B cell (primary cell): ENCODE measurements around the gene CPPED1. TPM values are rescaled to one million over a fixed set of nuclear protein-coding genes. Genes with fewer than 3 reads are reported as not detected.

Experiments used
- ATAC-seq: fragments of 200-7000 bp; cut with Tn5 transposase; one replicate; pipeline ENCODE4 v1.10.0; 2021; ENCODE audit warnings: low read depth, mild to moderate bottlenecking, moderate number of reproducible peaks, moderate library complexity
- CTCF ChIA-PET: fragments of 350-600 bp; sonication (Branson Sonifier 250); formaldehyde crosslinking; loops from one replicate; lab custom pipeline; 2021; ENCODE audit warnings: antibody characterized with exemption, inconsistent platforms; lab: Charles Lee
- POLR2A ChIA-PET: fragments of 350-600 bp; sonication (Branson Sonifier 250); formaldehyde crosslinking; loops from one replicate; lab custom pipeline; 2021; ENCODE audit warnings: antibody characterized with exemption; lab: Charles Lee
- DNase-seq: peaks from one replicate; pipeline ENCODE4 v3.0.0; 2013
- H2AFZ ChIP-seq: 2 replicates; pipeline ENCODE4 v1.6.1; 2012; ENCODE audit warnings: mild to moderate bottlenecking, low read depth, low read length; ENCODE audit not compliant: insufficient read depth, poor library complexity, severe bottlenecking
- H3K27ac ChIP-seq, 2 donors: 1 replicate in 1 of 2; 2 replicates in 1 of 2; pipeline ENCODE4 v1.5.1; 2012 to 2013; ENCODE audit warnings: low read length in 2 of 2, mild to moderate bottlenecking in 2 of 2, moderate library complexity in 1 of 2
- H3K27me3 ChIP-seq, 4 experiments: fragments of 200-600 bp in 1 of 4; sonication (generic) in 1 of 4; replicated peaks in 1 of 4; 1 replicate in 2 of 4; 2 replicates in 2 of 4; pipeline versions ENCODE4 v1.6.1 to v1.7.0; 2013 to 2016; ENCODE audit warnings: low read length in 3 of 4, mild to moderate bottlenecking in 2 of 4, mixed read lengths in 1 of 4, moderate library complexity in 1 of 4; ENCODE audit not compliant: insufficient read depth in 4 of 4, control insufficient read depth in 3 of 4; ENCODE audit errors: control extremely low read depth in 1 of 4
- H3K36me3 ChIP-seq, 2 experiments: replicated peaks in 1 of 2; 1 replicate in 1 of 2; 2 replicates in 1 of 2; pipeline versions ENCODE4 v1.6.1 to v1.7.1; 2013; ENCODE audit warnings: low read length in 1 of 2; ENCODE audit not compliant: insufficient read depth in 2 of 2, control insufficient read depth in 1 of 2; ENCODE audit errors: control extremely low read depth in 1 of 2, extremely low read depth in 1 of 2
- H3K4me1 ChIP-seq, 2 donors: fragments of 200-600 bp in 1 of 2; sonication (generic) in 1 of 2; 1 replicate in 1 of 2; 2 replicates in 1 of 2; pipeline versions ENCODE4 v1.5.1 to v1.6.1; 2013 to 2017; ENCODE audit warnings: low read length in 2 of 2; ENCODE audit not compliant: control insufficient read depth in 2 of 2, insufficient read depth in 2 of 2
- H3K4me2 ChIP-seq: replicated peaks from 2 replicates; pipeline ENCODE3; 2012; ENCODE audit warnings: mild to moderate bottlenecking, low read depth, low read length; ENCODE audit not compliant: poor library complexity, severe bottlenecking
- H3K4me3 ChIP-seq, 5 experiments: fragments of 200-600 bp in 1 of 5; sonication (generic) in 1 of 5; 1 replicate in 3 of 5; 2 replicates in 2 of 5; pipeline versions ENCODE4 v1.5.1 to v1.7.0; 2011 to 2016; ENCODE audit warnings: low read length in 4 of 5, mild to moderate bottlenecking in 4 of 5, low read depth in 2 of 5, control low read depth in 1 of 5, moderate library complexity in 1 of 5; ENCODE audit not compliant: insufficient read depth in 1 of 5; ENCODE audit errors: control extremely low read depth in 1 of 5, extremely low read depth in 1 of 5
- H3K79me2 ChIP-seq: fragments of 200-600 bp; sonication (generic); one replicate; pipeline ENCODE4 v1.6.0; 2016; ENCODE audit warnings: low read length; ENCODE audit not compliant: control insufficient read depth, insufficient read depth
- H3K9ac ChIP-seq: fragments of 200-600 bp; sonication (generic); 2 replicates; pipeline ENCODE4 v1.6.1; 2017; ENCODE audit warnings: mild to moderate bottlenecking, low read length, moderate library complexity
- H3K9me3 ChIP-seq, 3 donors: one replicate each; pipeline versions ENCODE4 v1.6.1 to v1.7.1; 2013; ENCODE audit warnings: low read length in 2 of 3; ENCODE audit not compliant: control insufficient read depth in 2 of 3, insufficient read depth in 1 of 3; ENCODE audit errors: control extremely low read depth in 1 of 3
- H4K20me1 ChIP-seq: 2 replicates; pipeline ENCODE4 v1.6.0; 2012; ENCODE audit warnings: mild to moderate bottlenecking, low read length; ENCODE audit not compliant: insufficient read depth, control insufficient read depth, poor library complexity, severe bottlenecking
- H3K27ac Mint-ChIP-seq: one replicate; pipeline ENCODE4 v1.8.0; 2021; ENCODE audit warnings: mixed read lengths
- H3K27me3 Mint-ChIP-seq: one replicate; pipeline ENCODE4 v1.8.0; 2021; ENCODE audit warnings: mixed read lengths
- H3K4me1 Mint-ChIP-seq: one replicate; pipeline ENCODE4 v1.8.0; 2021; ENCODE audit warnings: mixed read lengths
- H3K4me3 Mint-ChIP-seq: one replicate; pipeline ENCODE4 v1.8.0; 2021; ENCODE audit warnings: mixed read lengths
- H3K9me3 Mint-ChIP-seq: one replicate; pipeline ENCODE4 v1.8.0; 2022; ENCODE audit warnings: mixed read lengths; ENCODE audit not compliant: insufficient read depth
- CTCF ChIP-seq: fragments of 200-600 bp; IDR thresholded peaks from one replicate; pipeline ENCODE4 v1.8.0; 2022; ENCODE audit warnings: antibody characterized with exemption, mild to moderate bottlenecking
- EZH2 ChIP-seq: IDR thresholded peaks from 2 replicates; pipeline ENCODE4 v1.6.1; 2012; ENCODE audit warnings: borderline replicate concordance, low read depth, mild to moderate bottlenecking, moderate library complexity, low read length; ENCODE audit not compliant: insufficient read depth, poor library complexity, severe bottlenecking
- WGBS: methylation state at CpG from one replicate; pipeline ENCODE4 v1.1.5; 2013; ENCODE audit warnings: missing lambda C conversion rate; ENCODE audit not compliant: insufficient coverage; 5-methylcytosine and 5-hydroxymethylcytosine counted together
- intact Hi-C: fragments of 100-400 bp; cut with micrococcal nuclease; formaldehyde crosslinking; loops from one replicate; pipeline ENCODE4 v1.10.0; 2022
- polyA plus RNA-seq: library from polyadenylated mRNA; depleted of rRNA; stranded (reverse); fragments of >200 nt; gene quantifications from 2 replicates; pipeline ENCODE4 v1.2.3, GENCODE V29; 2012
- total RNA-seq, 2 donors: library from RNA; stranded (reverse); fragments of 120-200 nt in 1 of 2; gene quantifications; 1 replicate in 1 of 2; 2 replicates in 1 of 2; pipeline versions ENCODE4 v1.2.3 to v1.2.4, GENCODE V29; 2013 to 2022

Gene CPPED1
- total and polyA plus RNA-seq, 2 donors (not counting 1 experiment from before 2014, with no cell fraction given): 5.9 to 11.3 TPM

GRCh38 chr16:12677502-12677901 is 126.2 kb downstream of the CPPED1 start:
- no peak overlapping the region for H2AFZ ChIP-seq
- no peak overlapping the region for H3K27ac ChIP-seq
- H3K9ac ChIP-seq: no peak overlapping the region
- no peak for DNase-seq
- ATAC-seq: no peak
- H3K27me3 ChIP-seq: no peaks in the 10 kb centered on the region
- ChIA-PET CTCF (no interaction called here), POLR2A (no interaction called here)
- H3K4me3 Mint-ChIP-seq: no peak overlapping the region
- no peak overlapping the region for H3K27ac Mint-ChIP-seq
- no peak overlapping the region for H3K4me2 ChIP-seq
- no peaks in the 10 kb centered on the region for H4K20me1 ChIP-seq
- H3K4me3 ChIP-seq: no peak overlapping the region
- H3K4me1 Mint-ChIP-seq: peaks cover 11% of the 10 kb centered on the region
- H3K27me3 Mint-ChIP-seq: no peaks in the 10 kb centered on the region
- peaks cover 0 to 5% of the 10 kb centered on the region in 2 donors for H3K4me1 ChIP-seq
- no peaks in the 10 kb centered on the region for H3K79me2 ChIP-seq
- no peaks in the 10 kb centered on the region for H3K9me3 ChIP-seq
- TF ChIP-seq CTCF (no peak), EZH2 (no peak)
- no peaks in the 10 kb centered on the region for H3K36me3 ChIP-seq
- intact Hi-C loops: no loop called here
- no peaks in the 10 kb centered on the region for H3K9me3 Mint-ChIP-seq
- 67% methylated on average over 5 of the region's 8 CpGs for WGBS

GRCh38 chr16:12675852-12676251 is 127.8 kb downstream of the CPPED1 start:
- Histone ChIP-seq H3K36me3 (no peaks in the 10 kb centered on the region), H3K9ac (no peak overlapping the region), H4K20me1 (no peaks in the 10 kb centered on the region), H3K9me3 (no peaks in the 10 kb centered on the region), H3K4me3 (no peak overlapping the region), H2AFZ (no peak overlapping the region), H3K27me3 (no peaks in the 10 kb centered on the region), H3K4me2 (no peak overlapping the region), H3K27ac (no peak overlapping the region), H3K4me1 (peaks cover 0 to 5% of the 10 kb centered on the region in 2 donors), H3K79me2 (no peaks in the 10 kb centered on the region)
- TF ChIP-seq EZH2 (no peak), CTCF (no peak)
- WGBS: 10% methylated on average over 2 of the region's 5 CpGs
- DNase-seq (no peak), ATAC-seq (no peak)
- H3K27me3 Mint-ChIP-seq: no peaks in the 10 kb centered on the region
- POLR2A ChIA-PET: no interaction called here
- no peak overlapping the region for H3K4me3 Mint-ChIP-seq
- H3K4me1 Mint-ChIP-seq: peaks cover 11% of the 10 kb centered on the region
- intact Hi-C loops: no loop called here
- H3K9me3 Mint-ChIP-seq: no peaks in the 10 kb centered on the region
- CTCF ChIA-PET: no interaction called here
- no peak overlapping the region for H3K27ac Mint-ChIP-seq
